HEK293 (cell line): ENCODE results near the gene SLC48A1.
A peak's percentile ranks its signal among the peaks of the same experiment; 100 is the strongest.

Source experiments
- CTCF ChIA-PET: fragments of 350-600 bp; formaldehyde crosslinking; extraction: SDS; loops from one replicate; lab custom pipeline; 2021; ENCODE audit warnings: antibody characterized with exemption; lab: Yijun Ruan, JAX
- POLR2A ChIA-PET: fragments of 300-600 bp; formaldehyde crosslinking; extraction: SDS; loops from one replicate; lab custom pipeline; 2020; ENCODE audit warnings: antibody characterized with exemption, inconsistent platforms; lab: Yijun Ruan, JAX
- H3K27ac ChIP-seq: fragments of 200-500 bp; sonication (Bioruptor generic); 2 replicates; pipeline ENCODE4 v1.5.1; 2014; ENCODE audit warnings: low read depth, low read length, control low read depth, inconsistent platforms; ENCODE audit errors: extremely low read depth
- H3K36me3 ChIP-seq, 2 experiments: fragments of 200-500 bp in 1 of 2; sonication (Bioruptor generic) in 1 of 2; 1 replicate in 1 of 2; 2 replicates in 1 of 2; pipeline ENCODE4 v1.5.1; 2014 to 2017; ENCODE audit warnings: inconsistent platforms in 2 of 2, low read length in 2 of 2; ENCODE audit not compliant: control insufficient read depth in 2 of 2, insufficient read depth in 1 of 2
- H3K4me1 ChIP-seq: fragments of 200-500 bp; sonication (Bioruptor generic); 2 replicates; pipeline ENCODE4 v1.5.1; 2014; ENCODE audit warnings: mild to moderate bottlenecking, low read length, inconsistent platforms; ENCODE audit not compliant: control insufficient read depth, insufficient read depth
- H3K4me3 ChIP-seq: 2 replicates; pipeline ENCODE4 v1.5.1; 2011; ENCODE audit warnings: low read depth, mild to moderate bottlenecking, control low read depth, low read length, moderate library complexity
- H3K9me3 ChIP-seq: fragments of 200-500 bp; sonication (Bioruptor generic); 2 replicates; pipeline ENCODE4 v1.5.1; 2014; ENCODE audit warnings: low read depth, low read length, inconsistent platforms; ENCODE audit not compliant: control insufficient read depth, insufficient read depth
- GFI1B ChIP-seq: fragments of 450-650 bp; formaldehyde crosslinking; IDR thresholded peaks from 2 replicates; pipeline ENCODE4 v1.5.1; 2016; ENCODE audit warnings: missing biosample characterization, missing genetic modification characterization
- OSR2 ChIP-seq: fragments of 450-650 bp; formaldehyde crosslinking; IDR thresholded peaks from 2 replicates; pipeline ENCODE4 v1.5.1; 2016; ENCODE audit warnings: missing biosample characterization, missing genetic modification characterization
- ZBTB48 ChIP-seq: fragments of 450-650 bp; formaldehyde crosslinking; IDR thresholded peaks from 2 replicates; pipeline ENCODE4 v1.5.1; 2016; ENCODE audit warnings: missing biosample characterization, missing genetic modification characterization
- ZNF19 ChIP-seq: fragments of 450-650 bp; formaldehyde crosslinking; IDR thresholded peaks from 2 replicates; pipeline ENCODE4; 2016; ENCODE audit warnings: missing biosample characterization, missing genetic modification characterization, low read depth
- ZNF211 ChIP-seq: fragments of 450-650 bp; formaldehyde crosslinking; IDR thresholded peaks from 2 replicates; pipeline ENCODE4 v1.5.1; 2016; ENCODE audit warnings: low read depth, missing biosample characterization, missing genetic modification characterization
- ZNF600 ChIP-seq: fragments of 450-650 bp; formaldehyde crosslinking; IDR thresholded peaks from 2 replicates; pipeline ENCODE4 v1.5.1; 2016; ENCODE audit warnings: missing biosample characterization, missing genetic modification characterization
- ZNF670 ChIP-seq: fragments of 450-650 bp; formaldehyde crosslinking; IDR thresholded peaks from 2 replicates; pipeline ENCODE4 v1.5.1; 2016; ENCODE audit warnings: missing biosample characterization, missing genetic modification characterization, low read depth
- TF ChIP-seq, protein P1 (sequence below): fragments of 450-650 bp; formaldehyde crosslinking; IDR thresholded peaks from 2 replicates; pipeline ENCODE4 v1.5.1; 2016; ENCODE audit warnings: missing biosample characterization, missing genetic modification characterization, borderline replicate concordance
- TF ChIP-seq, protein P2 (sequence below): fragments of 450-650 bp; formaldehyde crosslinking; IDR thresholded peaks from 2 replicates; pipeline ENCODE4 v1.5.1; 2016; ENCODE audit warnings: missing biosample characterization, missing genetic modification characterization, borderline replicate concordance

The SLC48A1 gene

DNA sequence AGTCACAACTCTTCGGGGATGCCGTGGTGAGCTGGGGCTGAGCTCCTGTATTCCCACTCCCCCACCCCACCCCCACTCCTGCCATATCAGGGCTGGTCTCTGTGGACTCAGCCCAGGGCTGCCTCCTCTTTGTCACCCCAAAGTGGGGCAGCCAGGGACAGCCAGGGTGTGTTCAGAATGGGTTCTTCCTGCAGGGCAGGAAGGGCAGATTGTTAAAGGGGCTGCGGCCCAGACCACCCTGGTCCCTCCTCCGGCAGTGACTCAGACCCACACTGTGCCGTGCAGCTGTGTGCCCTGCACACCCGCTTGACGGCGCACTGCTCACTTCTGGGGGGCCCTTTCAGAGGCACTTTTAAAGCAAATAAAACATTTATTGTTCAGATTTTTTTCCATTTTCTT is 9.3 kb downstream of the SLC48A1 start:
- TF ChIP-seq ZNF600 (tag by site-specific recombination) = no peak
- no peak for TF ChIP-seq ZNF19 (tag by site-specific recombination)
- TF ChIP-seq, protein P1, sequence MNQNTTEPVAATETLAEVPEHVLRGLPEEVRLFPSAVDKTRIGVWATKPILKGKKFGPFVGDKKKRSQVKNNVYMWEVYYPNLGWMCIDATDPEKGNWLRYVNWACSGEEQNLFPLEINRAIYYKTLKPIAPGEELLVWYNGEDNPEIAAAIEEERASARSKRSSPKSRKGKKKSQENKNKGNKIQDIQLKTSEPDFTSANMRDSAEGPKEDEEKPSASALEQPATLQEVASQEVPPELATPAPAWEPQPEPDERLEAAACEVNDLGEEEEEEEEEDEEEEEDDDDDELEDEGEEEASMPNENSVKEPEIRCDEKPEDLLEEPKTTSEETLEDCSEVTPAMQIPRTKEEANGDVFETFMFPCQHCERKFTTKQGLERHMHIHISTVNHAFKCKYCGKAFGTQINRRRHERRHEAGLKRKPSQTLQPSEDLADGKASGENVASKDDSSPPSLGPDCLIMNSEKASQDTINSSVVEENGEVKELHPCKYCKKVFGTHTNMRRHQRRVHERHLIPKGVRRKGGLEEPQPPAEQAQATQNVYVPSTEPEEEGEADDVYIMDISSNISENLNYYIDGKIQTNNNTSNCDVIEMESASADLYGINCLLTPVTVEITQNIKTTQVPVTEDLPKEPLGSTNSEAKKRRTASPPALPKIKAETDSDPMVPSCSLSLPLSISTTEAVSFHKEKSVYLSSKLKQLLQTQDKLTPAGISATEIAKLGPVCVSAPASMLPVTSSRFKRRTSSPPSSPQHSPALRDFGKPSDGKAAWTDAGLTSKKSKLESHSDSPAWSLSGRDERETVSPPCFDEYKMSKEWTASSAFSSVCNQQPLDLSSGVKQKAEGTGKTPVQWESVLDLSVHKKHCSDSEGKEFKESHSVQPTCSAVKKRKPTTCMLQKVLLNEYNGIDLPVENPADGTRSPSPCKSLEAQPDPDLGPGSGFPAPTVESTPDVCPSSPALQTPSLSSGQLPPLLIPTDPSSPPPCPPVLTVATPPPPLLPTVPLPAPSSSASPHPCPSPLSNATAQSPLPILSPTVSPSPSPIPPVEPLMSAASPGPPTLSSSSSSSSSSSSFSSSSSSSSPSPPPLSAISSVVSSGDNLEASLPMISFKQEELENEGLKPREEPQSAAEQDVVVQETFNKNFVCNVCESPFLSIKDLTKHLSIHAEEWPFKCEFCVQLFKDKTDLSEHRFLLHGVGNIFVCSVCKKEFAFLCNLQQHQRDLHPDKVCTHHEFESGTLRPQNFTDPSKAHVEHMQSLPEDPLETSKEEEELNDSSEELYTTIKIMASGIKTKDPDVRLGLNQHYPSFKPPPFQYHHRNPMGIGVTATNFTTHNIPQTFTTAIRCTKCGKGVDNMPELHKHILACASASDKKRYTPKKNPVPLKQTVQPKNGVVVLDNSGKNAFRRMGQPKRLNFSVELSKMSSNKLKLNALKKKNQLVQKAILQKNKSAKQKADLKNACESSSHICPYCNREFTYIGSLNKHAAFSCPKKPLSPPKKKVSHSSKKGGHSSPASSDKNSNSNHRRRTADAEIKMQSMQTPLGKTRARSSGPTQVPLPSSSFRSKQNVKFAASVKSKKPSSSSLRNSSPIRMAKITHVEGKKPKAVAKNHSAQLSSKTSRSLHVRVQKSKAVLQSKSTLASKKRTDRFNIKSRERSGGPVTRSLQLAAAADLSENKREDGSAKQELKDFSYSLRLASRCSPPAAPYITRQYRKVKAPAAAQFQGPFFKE = no peak
- no peak for TF ChIP-seq ZNF211 (tag by site-specific recombination)
- TF ChIP-seq, protein P2, sequence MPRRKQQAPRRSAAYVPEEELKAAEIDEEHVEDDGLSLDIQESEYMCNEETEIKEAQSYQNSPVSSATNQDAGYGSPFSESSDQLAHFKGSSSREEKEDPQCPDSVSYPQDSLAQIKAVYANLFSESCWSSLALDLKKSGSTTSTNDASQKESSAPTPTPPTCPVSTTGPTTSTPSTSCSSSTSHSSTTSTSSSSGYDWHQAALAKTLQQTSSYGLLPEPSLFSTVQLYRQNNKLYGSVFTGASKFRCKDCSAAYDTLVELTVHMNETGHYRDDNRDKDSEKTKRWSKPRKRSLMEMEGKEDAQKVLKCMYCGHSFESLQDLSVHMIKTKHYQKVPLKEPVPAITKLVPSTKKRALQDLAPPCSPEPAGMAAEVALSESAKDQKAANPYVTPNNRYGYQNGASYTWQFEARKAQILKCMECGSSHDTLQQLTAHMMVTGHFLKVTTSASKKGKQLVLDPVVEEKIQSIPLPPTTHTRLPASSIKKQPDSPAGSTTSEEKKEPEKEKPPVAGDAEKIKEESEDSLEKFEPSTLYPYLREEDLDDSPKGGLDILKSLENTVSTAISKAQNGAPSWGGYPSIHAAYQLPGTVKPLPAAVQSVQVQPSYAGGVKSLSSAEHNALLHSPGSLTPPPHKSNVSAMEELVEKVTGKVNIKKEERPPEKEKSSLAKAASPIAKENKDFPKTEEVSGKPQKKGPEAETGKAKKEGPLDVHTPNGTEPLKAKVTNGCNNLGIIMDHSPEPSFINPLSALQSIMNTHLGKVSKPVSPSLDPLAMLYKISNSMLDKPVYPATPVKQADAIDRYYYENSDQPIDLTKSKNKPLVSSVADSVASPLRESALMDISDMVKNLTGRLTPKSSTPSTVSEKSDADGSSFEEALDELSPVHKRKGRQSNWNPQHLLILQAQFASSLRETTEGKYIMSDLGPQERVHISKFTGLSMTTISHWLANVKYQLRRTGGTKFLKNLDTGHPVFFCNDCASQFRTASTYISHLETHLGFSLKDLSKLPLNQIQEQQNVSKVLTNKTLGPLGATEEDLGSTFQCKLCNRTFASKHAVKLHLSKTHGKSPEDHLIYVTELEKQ = no peak
- TF ChIP-seq OSR2 (tag by site-specific recombination) = no peak
- no peak for TF ChIP-seq GFI1B (tag by site-specific recombination)
- Histone ChIP-seq H3K4me1 (no peaks in the 10 kb centered on the region), H3K9me3 (no peaks in the 10 kb centered on the region), H3K36me3 (peaks cover 3 to 62% of the 10 kb centered on the region in 2 experiments; a peak in 2 of 3 replicates), H3K4me3 (no peak overlapping the region), H3K27ac (no peak overlapping the region)
- ChIA-PET CTCF (interaction anchor here (0.6 to 19.6 kb wide), 7 partner anchors 14 to 130 kb away, joined by 3 to 784 read pairs (median 102); no protein-coding TSS in a partner anchor), POLR2A (interaction anchor here (1.1 to 1.4 kb wide), 4 partner anchors 46 to 65 kb away, joined by 3 to 10 read pairs (median 6); no protein-coding TSS in a partner anchor)

DNA sequence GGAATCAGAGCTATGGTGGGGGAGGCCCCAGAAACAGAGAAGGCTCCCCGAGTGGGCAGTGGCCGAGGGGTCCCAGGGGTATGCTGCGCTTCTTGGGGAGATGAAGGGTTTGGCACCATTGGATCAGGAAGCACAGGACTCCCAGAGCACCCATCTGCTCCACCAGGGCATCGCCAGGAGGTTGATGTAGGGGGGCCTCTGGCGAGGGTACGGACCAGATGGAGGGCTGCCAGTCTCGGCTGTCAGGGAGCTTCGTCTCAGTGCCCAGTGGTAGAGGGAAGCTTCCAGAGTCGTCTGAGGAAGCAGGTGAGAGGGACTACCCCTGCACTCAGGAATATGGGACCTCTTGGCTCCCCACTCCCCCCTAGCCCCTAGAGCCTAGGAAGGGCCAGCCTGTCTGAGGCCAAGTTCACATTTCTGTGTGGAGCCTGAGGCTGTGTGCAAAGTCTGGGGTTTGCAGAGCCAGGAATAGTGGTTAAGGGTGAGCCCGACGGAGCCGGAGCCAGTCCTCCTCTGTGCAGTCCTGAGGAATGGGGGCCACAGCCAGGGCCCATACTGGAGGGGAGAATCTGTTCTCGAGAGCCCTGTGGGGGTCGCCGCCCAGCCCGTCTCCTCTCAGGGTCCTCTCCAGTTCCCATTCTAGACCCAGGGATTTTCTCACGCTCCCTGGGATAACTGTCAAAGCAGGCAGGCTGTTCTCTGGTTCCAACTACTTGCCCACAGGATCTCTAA is 10.2 kb downstream of the SLC48A1 start:
- CTCF ChIA-PET = interaction anchor here (0.6 to 19.6 kb wide), 5 partner anchors 15 to 67 kb away, joined by 4 to 784 read pairs (median 181); no protein-coding TSS in a partner anchor

More for the DNA sequence above, 10.2 kb downstream of the SLC48A1 start:
- Histone ChIP-seq H3K9me3 (no peaks in the 10 kb centered on the region), H3K4me3 (no peak overlapping the region), H3K36me3 (peaks cover 3 to 70% of the 10 kb centered on the region in 2 experiments; a peak in 2 of 3 replicates), H3K4me1 (no peaks in the 10 kb centered on the region), H3K27ac (no peak overlapping the region)
- TF ChIP-seq ZBTB48 (tag by site-specific recombination) = peak; percentile 98
- TF ChIP-seq ZNF670 (tag by site-specific recombination) = no peak
- POLR2A ChIA-PET = no interaction called here
